GM21717 (cell line): ENCODE data around the gene CCDC102B.
"Not testable (repeated sequence)": the region's sequence is repeated elsewhere in the genome, so short reads cannot be mapped to it uniquely, and the experiment has no call there.

Experiments used
- ATAC-seq: cut with Tn5 transposase; IDR thresholded peaks from one replicate; pipeline ENCODE4 v1.9.1; 2021; ENCODE audit warnings: mild to moderate bottlenecking, moderate library complexity; ENCODE audit not compliant: unreplicated experiment

Gene CCDC102B

DNA sequence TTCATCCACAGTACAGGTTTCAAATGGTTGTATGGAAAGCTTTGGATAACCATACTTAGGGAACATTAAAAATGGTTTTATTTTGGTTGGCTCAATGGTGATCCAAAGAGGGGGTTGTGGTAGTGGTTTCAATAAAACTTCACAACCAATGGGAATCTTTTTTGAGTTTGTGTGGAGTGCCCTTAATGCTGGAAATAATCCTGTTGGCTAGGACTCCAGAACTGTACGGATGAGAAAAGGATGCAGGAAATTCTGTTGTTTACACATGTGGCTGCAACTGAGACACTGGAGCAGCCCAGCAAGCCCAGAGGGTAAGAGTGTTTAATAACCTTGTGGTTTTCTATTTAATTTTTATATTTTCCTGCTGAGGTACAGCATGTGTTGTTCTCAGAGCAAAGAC is at the start of gene CCDC102B:
TSS of gene CCDC102B (plus strand) at position 210 of the 400 bp plus-strand sequence. CDS start 38,684 bp downstream, outside the sequence.
- ATAC-seq: no peak

DNA sequence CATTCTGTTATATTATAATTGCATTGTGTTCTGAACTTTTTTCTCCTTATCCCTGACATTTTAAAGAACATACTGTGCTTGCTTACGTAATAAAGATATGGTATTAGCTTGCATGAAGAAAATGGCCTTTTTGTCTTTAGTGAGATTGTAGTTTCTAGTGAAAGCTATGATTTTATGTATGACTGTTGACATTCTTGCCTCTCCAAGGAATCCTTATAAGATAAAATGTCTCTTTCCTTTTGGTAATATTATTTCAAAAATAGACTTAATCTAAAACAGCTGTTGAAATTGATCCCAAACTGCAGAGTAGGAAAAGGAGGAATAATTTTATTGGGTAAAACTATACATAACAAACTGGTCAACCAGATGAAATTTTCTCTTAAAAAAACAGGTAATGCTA is 40.8 kb upstream of the CCDC102B start:
- no peak for ATAC-seq

DNA sequence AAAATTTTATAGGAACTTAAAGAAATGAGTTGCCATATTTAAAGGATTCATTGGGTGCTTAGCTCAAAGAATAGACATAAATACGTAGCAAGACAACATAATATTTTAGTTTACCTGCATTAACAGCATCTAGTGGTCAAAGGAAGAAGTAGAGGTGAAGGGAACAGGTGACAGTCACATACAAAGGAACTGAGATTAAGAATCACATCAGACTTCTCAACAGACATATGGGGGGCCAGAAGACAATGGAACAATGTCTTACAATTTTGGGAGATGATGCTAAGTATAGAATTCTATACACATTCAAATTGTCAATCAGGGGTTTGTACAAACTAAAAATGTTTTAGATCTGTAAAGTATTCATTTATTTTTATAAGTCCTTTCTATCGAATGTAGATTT is 38.6 kb upstream of the CCDC102B start:
- no peak for ATAC-seq

DNA sequence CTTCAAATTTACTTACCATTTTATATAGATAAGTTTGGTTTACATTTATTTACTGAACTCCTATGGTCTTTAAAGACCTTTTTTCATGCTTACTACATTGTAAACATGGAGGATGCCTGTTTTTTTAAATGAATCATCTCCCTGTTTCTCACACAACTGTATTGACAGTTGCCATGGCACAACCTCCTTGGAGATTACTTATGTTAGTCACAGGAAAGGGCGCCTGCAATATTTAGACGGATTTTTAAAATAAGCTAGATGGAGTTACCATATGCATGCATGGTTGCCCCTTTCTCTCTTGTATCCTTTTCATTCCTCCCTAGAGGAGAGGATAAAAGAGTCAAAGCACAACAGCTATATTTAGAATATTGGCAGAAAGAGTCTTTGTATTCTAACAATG is 34.8 kb upstream of the CCDC102B start:
- no peak for ATAC-seq

DNA sequence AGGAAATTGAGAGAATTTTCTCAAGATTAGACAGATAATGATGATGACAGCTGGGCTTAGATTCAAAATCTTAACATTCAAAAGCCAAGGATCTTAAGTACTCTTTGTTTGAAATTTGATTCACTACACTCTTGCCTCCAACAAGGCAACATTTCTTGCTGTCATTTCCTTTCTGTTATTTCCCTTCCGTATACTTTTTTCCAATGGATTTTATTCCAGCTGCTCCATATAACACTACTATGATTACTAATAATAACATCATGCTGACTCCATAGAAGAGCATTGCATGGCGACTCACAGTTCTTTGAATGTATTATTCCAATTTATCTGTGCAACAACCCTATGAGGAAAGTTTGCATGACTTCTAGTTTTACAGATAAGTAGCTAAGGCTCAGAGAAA is 33.9 kb upstream of the CCDC102B start:
- ATAC-seq: no peak

DNA sequence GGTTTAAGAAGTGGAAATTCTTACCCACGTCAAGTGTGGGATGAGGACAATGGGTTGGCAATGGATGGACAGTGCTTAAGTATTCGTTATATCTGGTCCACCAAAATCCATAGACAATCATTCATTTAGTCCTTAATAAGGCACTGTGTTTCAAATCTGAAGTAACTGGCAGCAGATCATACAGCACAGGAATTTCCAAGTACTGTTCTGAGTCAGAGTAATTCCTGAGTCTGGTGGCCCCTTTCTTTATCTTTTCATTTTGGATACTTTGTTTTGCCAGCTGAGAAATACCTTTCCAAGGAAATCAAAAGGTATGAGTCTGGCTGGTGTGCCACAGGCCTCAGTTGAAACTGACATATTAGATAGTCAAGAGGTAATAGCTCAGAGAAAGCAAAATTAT is 31.4 kb upstream of the CCDC102B start:
- no peak for ATAC-seq

DNA sequence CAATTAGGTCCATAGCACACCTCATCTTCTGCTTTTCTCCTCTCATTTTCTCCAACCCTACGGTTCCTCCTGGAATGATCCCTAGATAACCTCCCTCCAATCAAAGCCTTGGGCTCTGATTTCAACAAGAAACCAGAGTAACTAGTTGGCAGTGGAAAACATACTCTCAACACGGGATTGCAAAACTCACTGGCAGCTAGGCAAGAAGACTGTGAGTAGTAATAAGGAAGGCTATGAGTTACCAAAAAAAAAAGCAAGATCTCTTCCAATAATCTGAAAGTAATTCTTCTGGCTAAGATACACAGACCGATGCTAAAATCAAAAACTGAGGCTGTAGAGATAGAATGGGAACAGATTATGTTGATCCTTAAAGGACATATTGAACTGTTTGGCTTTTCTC is 28.4 kb upstream of the CCDC102B start:
- ATAC-seq: no peak

DNA sequence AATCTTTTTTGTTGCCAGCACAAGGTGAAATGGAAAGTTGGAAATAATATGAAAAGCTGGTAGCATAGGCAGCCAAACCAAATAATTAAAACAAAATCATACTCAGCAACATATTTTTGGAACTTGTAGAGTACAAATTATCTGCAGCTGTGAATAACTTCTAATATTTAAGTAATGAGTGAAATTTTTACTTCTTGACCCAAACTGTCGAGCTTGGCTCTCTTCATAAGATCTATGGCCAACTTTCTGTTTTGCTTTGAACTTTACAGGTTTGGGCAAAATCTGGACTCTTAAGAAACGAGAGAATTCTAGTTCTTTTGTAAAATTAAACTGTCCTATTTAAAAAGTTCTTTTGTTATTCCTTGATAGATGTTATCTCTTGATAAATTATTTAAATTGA is 25.6 kb upstream of the CCDC102B start:
- ATAC-seq: no peak

DNA sequence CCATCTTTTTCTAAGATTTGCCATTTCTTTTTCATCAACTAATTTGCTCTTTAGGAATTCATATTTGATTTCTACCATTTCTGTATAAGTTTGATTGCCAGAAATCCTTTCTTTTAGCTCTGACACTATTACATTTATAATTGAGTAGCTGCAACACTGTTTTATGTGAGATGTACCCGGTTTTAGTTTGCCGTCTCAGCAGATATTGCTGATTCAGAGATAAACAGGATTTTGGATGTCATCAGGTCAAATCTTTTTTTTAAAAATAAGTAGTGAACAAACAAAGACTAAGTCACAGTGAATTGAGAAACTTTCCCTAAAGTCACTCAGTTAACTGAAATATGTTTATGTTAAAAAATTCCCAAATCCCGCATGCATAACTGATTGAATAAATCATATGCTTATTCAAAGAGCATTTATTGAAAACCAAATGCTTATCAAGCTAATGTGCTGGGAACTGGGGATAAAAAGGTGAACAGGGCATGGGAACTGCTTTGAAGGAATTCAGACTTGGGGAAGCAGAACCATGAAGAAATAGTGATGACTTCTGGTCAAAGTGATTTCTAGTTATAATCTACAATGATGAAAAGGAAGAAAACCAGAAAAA is 19.5 kb upstream of the CCDC102B start:
- no peak for ATAC-seq

DNA sequence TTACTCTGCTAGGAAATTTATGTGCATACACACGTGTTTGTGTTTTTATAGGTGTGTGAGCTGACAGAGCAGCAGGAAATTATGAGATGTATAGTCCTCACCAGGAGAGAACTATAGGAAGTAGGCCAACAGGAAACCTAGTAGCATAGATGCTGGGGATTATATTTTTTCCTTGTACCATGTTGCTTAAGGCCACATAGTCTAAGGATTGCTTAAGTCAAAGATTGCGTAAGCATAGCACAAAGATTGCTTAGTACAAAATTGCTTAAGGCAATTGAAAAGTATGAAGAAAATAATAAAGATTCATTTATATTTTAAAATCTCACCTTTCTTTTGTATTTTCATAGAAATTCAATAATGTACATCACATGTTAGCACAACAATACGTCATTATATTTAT is 18.7 kb upstream of the CCDC102B start:
- no peak for ATAC-seq

DNA sequence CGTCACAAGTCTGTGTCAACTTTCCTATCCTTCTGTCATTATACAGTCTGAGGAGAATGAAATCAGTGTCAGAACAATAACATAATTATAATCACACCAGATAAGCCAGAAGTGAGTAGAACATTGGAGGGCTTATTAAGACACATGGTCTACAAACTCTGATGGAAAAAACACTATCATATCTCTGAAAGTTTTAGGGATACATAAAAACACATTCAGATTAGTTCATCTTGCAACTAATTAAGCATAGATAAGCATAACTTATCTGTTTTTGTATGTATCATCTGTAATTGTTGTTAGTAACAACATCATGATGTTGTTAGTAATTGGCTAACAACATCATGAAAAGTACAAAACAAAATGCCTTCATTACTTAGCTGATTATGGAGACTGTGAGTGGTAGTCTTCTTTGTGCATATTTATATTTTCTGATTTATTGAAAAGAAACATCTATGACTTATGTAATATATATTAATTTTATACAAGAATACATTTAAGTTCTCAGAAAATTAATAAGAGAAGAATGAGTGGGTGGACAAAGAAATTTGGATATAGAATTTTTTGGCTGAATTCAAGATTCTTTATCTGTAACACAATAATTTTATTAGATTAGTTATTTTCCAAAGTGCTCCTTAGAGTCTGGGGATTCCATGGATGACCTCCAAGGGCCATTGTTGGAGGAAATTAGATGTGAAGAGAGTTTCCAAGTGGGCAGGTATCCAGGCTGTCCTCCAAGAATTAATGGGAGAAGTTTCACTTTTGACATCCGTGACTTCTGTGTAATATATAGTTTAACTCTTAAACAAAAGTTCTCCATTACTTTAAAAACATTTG is 16.9 kb upstream of the CCDC102B start:
- no peak for ATAC-seq

DNA sequence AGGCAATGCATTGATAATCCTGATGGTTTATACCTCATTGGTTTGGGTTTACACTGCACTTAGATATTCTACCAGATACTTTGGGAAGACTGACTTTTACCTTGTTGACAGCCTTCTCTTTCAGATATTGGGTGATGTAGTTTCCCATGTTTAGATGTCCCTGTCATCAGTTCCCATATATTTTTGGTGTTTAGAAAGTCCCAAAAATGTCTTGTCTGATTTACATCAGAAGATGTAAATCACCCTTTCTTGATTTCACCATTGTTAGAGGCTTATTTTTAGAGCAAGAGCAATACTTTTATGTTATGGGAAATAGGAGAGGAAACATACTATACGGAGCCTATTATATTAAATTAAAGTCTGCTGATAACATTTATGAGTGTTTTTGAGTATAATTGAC is 14.4 kb upstream of the CCDC102B start:
- no peak for ATAC-seq

DNA sequence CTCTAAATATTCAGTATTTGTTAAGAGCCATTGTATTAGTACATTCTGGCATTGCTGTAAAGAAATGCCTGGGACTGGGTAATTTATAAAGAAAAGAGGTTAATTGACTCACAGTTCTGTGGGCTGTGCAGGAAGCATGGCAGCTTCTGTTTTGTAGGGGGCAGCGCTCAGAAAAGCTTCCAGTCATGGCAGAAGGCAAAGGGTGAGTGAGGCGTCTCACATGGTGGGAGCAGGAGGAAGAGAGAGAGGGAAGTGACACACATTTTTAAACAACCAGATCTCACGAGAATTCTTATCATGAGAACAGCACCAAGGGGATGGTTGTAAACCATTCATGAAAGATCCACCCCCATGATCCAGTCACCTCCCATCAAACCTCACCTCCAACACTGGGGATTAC is 13.8 kb upstream of the CCDC102B start:
- no peak for ATAC-seq

DNA sequence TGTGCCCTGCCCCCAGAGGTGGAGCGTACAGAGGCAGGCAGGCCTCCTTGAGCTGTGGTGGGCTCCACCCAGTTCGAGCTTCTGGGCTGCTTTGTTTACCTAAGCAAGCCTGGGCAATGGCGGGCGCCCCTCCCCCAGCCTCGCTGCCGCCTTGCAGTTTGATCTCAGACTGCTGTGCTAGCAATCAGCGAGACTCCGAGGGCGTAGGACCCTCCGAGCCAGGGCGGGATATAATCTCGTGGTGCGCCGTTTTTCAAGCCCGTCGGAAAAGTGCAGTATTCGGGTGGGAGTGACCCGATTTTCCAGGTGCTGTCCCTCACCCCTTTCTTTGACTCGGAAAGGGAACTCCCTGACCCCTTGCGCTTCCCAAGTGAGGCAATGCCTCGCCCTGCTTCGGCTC is 7.6 kb upstream of the CCDC102B start:
- ATAC-seq: not testable (repeated sequence)

DNA sequence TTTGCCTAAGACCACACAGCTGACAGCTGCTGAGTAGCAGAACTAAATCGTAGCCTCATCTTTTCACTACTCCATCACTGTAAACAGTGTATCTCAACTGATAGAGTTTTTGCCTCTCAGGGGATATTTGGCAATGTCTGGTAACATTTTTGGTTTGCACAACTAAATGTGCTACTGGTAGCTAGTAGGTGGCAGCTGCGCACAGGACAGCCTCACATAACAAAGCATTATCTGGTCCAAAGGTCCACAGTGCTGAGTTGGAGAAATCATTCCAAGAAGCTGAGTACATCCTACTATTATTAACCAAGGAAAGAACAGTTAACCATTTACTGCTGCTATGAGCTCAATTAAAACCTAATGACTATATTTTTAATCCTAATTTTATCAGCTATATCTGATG is 6.1 kb upstream of the CCDC102B start:
- no peak for ATAC-seq

DNA sequence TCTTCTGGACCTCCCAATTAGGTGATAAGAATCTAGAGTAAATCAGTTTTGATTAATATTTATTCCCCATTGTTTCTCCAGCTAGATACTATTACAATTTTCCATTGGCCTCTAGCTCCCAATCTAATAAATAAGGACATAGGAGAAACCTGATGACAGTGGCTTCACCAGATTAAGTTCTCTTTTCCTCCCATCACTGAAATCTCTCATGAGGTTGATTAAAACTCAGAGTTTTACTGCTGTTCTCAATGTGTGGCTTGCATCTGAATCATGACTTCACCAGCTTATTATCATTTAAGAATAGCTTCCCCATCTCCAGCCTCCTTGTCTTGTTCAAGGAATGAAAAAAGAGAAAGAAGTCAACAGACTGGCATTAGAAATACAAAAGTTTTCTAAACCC is 3.9 kb upstream of the CCDC102B start:
- ATAC-seq: no peak

DNA sequence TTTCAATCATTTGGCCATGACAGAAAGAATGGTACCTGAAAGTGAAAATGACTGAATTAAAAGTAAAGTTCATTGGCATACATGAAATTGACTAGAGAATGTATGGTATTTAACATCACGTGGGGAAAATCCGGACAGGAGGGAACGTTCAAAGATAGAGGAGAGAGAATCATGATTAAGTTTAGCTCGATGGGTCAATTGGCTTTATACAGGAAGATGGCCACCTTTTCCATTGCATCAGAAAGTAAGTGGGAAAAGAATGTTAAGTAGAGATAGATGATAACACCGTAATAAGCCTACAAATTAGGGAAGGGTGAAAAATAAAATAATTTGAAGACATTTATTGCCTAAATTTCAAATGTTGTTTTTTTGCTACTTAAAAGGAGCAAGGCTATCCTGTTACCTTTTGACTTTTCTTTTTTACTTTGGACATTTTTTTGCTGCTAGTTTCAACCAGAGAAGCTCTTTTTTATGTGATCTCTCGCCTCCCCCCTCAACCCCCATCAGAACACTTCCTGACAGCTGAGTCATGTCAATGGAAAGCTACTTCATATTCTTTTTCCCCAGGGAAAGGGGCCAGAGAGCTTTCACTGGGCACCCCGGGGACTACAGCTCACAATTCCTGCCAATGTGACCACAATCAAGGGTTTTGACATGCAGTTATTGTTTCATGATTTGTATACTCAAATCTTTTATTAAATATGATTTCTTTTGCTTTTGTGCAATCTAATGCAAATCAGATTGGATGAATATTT is 767 bp upstream of the CCDC102B start:
- no peak for ATAC-seq

DNA sequence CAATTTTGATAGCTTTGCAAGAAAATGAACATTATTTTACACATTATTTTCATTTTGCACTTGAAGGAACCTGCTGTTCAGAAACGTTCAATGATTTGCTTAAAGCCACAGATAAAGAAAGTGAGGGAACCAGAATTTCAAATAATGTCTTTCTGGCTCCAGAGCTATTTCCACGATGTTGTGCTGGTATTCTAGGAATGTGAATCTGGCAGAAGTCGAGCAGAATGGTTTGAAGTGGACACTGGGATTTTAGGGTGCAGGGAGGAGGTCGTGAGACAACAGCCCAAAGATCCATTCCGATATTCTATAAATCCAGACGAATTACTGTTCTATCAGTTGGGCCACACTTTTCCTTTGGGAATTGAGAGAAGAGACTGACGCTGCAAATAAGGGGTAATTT is 2.2 kb downstream of the CCDC102B start:
- no peak for ATAC-seq

DNA sequence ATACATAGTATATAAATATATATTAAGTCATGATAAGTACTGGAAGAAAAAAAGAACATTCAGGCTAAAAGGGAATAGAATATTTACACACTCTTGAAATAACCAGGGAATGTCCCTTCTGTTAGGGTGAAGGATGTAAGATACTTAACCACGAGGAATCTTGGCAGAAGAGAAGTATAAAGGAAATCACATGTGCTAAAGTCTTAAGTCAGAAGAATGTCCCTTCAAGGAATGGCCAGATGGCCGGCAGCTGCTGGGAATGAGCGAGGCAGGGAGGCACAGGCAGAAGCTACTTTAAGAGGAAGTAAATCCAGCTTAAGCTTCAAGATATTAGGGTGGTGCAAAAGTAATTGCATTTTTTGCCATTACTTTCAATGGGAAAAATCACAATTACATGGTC is 5.5 kb downstream of the CCDC102B start:
- no peak for ATAC-seq

DNA sequence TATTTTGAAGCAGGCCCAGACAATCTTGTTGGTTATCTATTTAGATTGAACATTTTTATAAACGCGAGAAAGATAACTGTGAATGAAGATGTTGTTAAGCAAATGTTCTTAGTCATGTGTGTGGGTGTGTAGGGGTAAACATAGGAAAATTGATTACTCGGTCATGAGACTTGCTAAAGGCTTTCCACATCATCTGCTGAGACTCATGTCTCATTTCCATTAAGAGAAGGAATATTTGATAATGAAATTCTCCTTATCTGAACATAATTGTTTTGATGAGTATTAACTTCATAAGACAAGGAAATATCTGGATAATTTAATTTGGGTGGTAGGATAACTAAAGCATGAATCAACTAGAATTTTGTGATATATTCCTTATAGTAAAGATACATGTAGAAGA is 19.7 kb downstream of the CCDC102B start:
- ATAC-seq: no peak

DNA sequence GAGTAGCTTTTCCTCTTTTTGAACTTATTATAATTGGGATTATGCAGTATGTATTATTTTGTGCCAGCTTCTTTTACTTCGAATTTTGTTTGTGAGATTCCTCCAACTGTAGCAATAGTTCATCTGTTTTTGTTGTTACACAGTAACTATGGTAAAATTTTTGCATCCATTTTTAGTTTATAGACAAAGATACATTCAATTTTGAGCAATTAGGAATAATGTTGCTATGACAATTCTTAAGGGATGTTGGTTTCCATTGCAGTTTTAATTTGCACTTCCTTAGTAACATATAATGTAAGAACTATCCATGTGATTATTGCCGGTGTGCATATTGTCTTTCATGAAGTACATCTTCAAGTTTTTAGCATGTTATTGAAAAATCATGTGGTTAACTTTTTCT is 20.7 kb downstream of the CCDC102B start:
- no peak for ATAC-seq

DNA sequence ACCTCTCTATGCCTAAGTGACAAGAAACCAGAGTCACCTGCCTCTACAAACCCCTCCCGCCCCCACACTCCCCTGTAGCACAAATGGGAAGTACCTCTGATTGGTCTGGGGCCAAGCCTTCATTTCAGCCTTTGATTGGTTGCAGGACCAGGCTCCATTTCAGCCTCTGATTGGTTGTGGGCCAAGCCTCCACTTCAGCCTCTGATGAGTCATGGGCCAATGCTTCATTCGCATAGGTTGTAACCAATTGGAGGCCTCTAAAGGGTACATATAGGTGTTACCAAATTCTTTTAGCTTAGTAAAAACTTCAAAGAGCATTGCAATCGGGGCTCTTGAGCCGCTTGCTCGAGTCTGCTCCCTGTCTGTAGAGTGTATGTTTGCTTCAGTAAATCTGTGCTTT is 25.0 kb downstream of the CCDC102B start:
- no peak for ATAC-seq
